ENCODE data around the gene SETD3.

DNA sequence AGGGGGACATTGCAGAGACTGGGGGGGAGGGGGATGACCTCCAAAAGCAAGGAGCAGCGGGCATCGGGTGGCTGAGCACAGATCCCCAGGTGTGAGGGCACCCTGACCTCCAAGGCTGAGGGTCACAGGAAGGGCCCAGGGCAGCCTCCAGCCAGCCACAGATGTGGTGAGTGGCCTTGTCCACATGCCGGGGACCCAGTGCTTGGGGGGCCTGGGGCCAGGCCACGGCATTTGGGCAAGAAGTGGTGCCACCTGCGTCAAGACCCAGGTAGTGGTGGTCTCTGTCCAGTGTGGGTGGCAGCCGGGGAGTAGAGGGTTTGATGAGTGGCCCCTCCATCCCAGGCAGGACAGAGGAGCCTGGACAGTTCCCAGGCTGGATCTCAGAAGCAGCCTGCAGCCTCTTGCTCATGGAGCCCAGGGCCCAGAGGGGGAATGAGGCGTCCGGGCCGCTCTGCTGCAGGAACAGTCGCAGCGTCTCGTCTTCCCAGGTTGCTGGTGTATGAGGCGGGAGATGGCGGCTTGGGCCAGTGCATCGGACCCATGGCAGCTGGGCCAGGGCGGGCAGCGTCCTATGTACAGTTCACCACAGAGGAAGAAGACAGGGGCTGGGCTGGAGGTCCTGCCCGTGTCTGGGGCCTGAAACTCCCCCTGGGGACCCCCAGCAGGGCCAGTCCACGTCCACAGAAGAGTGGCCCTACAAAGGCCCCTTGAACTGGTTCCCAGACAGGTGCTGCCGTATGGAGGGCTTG, 34.1 kb upstream of the SETD3 start:
- TF ChIP-seq EGR1 (IDR thresholded peaks at IDR 0.05), result no peak
- no peak for TF ChIP-seq EP300 (IDR thresholded peaks at IDR 0.05; ENCODE audit: borderline replicate concordance)
- TF ChIP-seq FOXM1 (IDR thresholded peaks at IDR 0.05; ENCODE audit: borderline replicate concordance, low read depth), result no peak
- TF ChIP-seq TAF1 (IDR thresholded peaks at IDR 0.05; ENCODE audit: low read depth), result no peak
- no peak for TF ChIP-seq RAD21 (IDR thresholded peaks at IDR 0.05; ENCODE audit: low read depth)
- no peak for TF ChIP-seq YY1 (IDR thresholded peaks at IDR 0.05; ENCODE audit: low read depth)
- TF ChIP-seq TEAD4 (IDR thresholded peaks at IDR 0.05), result no peak
- TF ChIP-seq TCF12 (IDR thresholded peaks at IDR 0.05; ENCODE audit: low read depth), result no peak

Data from Ishikawa (cell line).